ENCODE results near the gene NCAPD3. TPM values are rescaled to one million over a fixed set of nuclear protein-coding genes. Genes with fewer than 3 reads are reported as not detected.

The NCAPD3 gene
- total RNA-seq, 1 experiment from 2014 or later, result 63.0 TPM

DNA sequence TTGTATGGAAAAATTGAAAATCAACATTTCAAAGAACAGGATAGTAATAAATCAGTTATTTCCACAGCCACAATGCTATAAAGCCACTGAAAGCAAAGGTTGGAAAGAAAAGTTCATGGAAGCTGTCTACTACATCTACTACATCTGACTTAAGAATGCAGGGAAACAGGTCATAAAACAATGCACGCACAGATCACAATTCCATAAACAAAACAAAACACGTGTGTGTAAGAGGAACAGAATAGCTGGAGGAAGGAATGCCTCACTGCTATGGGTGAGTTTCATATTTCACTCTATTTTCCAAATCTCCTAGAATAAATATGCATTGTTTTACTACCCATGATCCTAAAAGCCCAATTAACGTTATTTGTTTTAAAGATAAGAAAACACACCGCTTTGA lies 66.3 kb downstream of the NCAPD3 start (continued):
- TF ChIP-seq, protein P1, sequence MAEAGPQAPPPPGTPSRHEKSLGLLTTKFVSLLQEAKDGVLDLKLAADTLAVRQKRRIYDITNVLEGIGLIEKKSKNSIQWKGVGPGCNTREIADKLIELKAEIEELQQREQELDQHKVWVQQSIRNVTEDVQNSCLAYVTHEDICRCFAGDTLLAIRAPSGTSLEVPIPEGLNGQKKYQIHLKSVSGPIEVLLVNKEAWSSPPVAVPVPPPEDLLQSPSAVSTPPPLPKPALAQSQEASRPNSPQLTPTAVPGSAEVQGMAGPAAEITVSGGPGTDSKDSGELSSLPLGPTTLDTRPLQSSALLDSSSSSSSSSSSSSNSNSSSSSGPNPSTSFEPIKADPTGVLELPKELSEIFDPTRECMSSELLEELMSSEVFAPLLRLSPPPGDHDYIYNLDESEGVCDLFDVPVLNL (CRISPR knock-in tag; IDR thresholded peaks at IDR 0.05; ENCODE audit: borderline replicate concordance, low read depth), result no peak
- TF ChIP-seq ZNF317 (CRISPR knock-in tag; IDR thresholded peaks at IDR 0.05; ENCODE audit: borderline replicate concordance, low read depth), result no peak
- TF ChIP-seq NR1H2 (CRISPR knock-in tag; IDR thresholded peaks at IDR 0.05), result no peak
- no peak for TF ChIP-seq ZNF396 (CRISPR knock-in tag; IDR thresholded peaks at IDR 0.05; ENCODE audit: borderline replicate concordance)
- no peak for TF ChIP-seq MXD4 (CRISPR knock-in tag; IDR thresholded peaks at IDR 0.05; ENCODE audit: borderline replicate concordance)
- TF ChIP-seq FOXP1 (CRISPR knock-in tag; IDR thresholded peaks at IDR 0.05; ENCODE audit: borderline replicate concordance), result no peak
- TF ChIP-seq ZNF263 (CRISPR knock-in tag; IDR thresholded peaks at IDR 0.05; ENCODE audit: low read depth), result no peak
- TF ChIP-seq PRRX2 (CRISPR knock-in tag; IDR thresholded peaks at IDR 0.05), result no peak
- TF ChIP-seq, protein P2, sequence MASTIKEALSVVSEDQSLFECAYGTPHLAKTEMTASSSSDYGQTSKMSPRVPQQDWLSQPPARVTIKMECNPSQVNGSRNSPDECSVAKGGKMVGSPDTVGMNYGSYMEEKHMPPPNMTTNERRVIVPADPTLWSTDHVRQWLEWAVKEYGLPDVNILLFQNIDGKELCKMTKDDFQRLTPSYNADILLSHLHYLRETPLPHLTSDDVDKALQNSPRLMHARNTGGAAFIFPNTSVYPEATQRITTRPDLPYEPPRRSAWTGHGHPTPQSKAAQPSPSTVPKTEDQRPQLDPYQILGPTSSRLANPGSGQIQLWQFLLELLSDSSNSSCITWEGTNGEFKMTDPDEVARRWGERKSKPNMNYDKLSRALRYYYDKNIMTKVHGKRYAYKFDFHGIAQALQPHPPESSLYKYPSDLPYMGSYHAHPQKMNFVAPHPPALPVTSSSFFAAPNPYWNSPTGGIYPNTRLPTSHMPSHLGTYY (CRISPR knock-in tag; IDR thresholded peaks at IDR 0.05), result no peak
- TF ChIP-seq NFE2L1 (CRISPR knock-in tag; IDR thresholded peaks at IDR 0.05), result no peak
- no peak for TF ChIP-seq CBFB (CRISPR knock-in tag; IDR thresholded peaks at IDR 0.05; ENCODE audit: low read depth)
- TF ChIP-seq, protein P3, sequence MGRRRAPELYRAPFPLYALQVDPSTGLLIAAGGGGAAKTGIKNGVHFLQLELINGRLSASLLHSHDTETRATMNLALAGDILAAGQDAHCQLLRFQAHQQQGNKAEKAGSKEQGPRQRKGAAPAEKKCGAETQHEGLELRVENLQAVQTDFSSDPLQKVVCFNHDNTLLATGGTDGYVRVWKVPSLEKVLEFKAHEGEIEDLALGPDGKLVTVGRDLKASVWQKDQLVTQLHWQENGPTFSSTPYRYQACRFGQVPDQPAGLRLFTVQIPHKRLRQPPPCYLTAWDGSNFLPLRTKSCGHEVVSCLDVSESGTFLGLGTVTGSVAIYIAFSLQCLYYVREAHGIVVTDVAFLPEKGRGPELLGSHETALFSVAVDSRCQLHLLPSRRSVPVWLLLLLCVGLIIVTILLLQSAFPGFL (CRISPR knock-in tag; IDR thresholded peaks at IDR 0.05; ENCODE audit: borderline replicate concordance), result no peak

DNA sequence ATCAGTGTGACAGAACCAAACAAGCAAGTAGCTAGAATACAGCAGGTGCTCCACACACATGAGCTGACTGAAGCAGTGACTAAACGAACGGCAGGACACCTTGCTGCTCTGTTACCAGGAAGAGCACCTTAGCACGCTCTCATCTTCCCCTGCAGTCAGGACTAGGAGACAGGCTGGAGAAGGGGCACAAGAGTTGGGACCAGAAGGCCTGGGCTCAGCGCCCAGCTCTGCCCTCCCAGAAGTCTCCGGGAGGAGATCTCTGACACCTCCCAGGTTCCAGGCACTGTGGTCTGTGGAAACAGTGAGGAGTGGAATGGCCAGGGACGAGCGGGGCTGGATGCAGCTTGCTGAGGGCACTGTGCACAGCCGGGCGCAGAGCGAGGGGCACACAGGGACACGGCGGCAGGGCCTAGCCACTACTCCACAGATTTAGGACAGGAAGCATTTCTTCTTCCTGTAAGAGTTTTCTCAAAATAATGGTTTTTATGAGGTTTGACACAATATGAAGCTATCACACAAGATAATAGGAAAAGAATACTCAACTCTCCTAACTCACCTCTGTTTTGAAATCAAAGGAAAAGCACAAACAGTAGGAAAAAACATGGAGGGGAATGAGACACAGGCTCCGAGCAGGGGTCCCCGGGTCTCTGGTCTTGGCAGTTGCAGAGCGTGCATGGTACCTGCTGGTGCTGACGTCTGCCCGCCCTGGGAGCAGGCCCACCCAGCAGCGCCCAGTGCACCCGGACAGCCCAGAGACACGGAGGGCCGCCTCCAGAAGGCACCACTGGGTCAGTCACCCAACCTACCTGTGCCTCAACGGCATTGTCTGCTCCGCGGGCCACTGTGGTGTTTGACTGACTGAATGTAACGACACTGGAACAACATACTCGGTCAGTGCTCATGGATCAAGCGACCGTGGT lies 67.6 kb downstream of the NCAPD3 start:
- TF ChIP-seq SOX15 (CRISPR knock-in tag; IDR thresholded peaks at IDR 0.05) (no peak), ZNF423 (CRISPR knock-in tag; IDR thresholded peaks at IDR 0.05) (no peak), RORB (CRISPR knock-in tag; IDR thresholded peaks at IDR 0.05) (no peak), RELA (CRISPR knock-in tag; IDR thresholded peaks at IDR 0.05; ENCODE audit: borderline replicate concordance) (no peak), TCF7 (CRISPR knock-in tag; IDR thresholded peaks at IDR 0.05; ENCODE audit: low read depth) (no peak)
- TF ChIP-seq, protein P4, sequence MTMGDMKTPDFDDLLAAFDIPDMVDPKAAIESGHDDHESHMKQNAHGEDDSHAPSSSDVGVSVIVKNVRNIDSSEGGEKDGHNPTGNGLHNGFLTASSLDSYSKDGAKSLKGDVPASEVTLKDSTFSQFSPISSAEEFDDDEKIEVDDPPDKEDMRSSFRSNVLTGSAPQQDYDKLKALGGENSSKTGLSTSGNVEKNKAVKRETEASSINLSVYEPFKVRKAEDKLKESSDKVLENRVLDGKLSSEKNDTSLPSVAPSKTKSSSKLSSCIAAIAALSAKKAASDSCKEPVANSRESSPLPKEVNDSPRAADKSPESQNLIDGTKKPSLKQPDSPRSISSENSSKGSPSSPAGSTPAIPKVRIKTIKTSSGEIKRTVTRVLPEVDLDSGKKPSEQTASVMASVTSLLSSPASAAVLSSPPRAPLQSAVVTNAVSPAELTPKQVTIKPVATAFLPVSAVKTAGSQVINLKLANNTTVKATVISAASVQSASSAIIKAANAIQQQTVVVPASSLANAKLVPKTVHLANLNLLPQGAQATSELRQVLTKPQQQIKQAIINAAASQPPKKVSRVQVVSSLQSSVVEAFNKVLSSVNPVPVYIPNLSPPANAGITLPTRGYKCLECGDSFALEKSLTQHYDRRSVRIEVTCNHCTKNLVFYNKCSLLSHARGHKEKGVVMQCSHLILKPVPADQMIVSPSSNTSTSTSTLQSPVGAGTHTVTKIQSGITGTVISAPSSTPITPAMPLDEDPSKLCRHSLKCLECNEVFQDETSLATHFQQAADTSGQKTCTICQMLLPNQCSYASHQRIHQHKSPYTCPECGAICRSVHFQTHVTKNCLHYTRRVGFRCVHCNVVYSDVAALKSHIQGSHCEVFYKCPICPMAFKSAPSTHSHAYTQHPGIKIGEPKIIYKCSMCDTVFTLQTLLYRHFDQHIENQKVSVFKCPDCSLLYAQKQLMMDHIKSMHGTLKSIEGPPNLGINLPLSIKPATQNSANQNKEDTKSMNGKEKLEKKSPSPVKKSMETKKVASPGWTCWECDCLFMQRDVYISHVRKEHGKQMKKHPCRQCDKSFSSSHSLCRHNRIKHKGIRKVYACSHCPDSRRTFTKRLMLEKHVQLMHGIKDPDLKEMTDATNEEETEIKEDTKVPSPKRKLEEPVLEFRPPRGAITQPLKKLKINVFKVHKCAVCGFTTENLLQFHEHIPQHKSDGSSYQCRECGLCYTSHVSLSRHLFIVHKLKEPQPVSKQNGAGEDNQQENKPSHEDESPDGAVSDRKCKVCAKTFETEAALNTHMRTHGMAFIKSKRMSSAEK (CRISPR knock-in tag; IDR thresholded peaks at IDR 0.05; ENCODE audit: borderline replicate concordance), result no peak
- H3K9me3 Mint-ChIP-seq, result peaks cover 2% of the 10 kb centered on the region
- no peaks in the 10 kb centered on the region for H3K27me3 Mint-ChIP-seq (ENCODE audit: low read depth)
- H3K27ac Mint-ChIP-seq, result no peak overlapping the region
- no peaks in the 10 kb centered on the region for H3K4me1 Mint-ChIP-seq
- ChIA-PET CTCF (interaction anchor here (1.3 kb wide), 1 partner anchor 106 kb away, joined by 3 read pairs; no protein-coding TSS in a partner anchor), POLR2A (no interaction called here)
- no peak for ATAC-seq
- no peak for DNase-seq (ENCODE audit: low spot score)
- no peak overlapping the region for H3K4me3 Mint-ChIP-seq
- peaks cover 87% of the 10 kb centered on the region for H3K36me3 Mint-ChIP-seq
